Stimulated activated memory B cell treated with anti-CD40 and anti-IgM and Interleukin-4, amounts not matched to agents 10 μg/mL and 1 μg/mL and 100 μg/mL, for 72 hours (primary cell): ENCODE data around the gene TRIM44.

Experiments
- ATAC-seq: fragments of 150-1000 bp; cut with Tn5 transposase; 2 replicates; pipeline ENCODE4 v1.10.0; 2021
- H3K27ac Mint-ChIP-seq: one replicate; pipeline ENCODE4 v1.8.0; 2022; ENCODE audit warnings: mild to moderate bottlenecking, mixed read lengths
- H3K27me3 Mint-ChIP-seq: one replicate; pipeline ENCODE4 v1.8.0; 2022; ENCODE audit warnings: mixed read lengths
- H3K36me3 Mint-ChIP-seq: one replicate; pipeline ENCODE4 v1.8.0; 2022; ENCODE audit warnings: mixed read lengths
- H3K4me1 Mint-ChIP-seq: one replicate; pipeline ENCODE4 v1.8.0; 2022; ENCODE audit warnings: mixed read lengths
- H3K4me3 Mint-ChIP-seq: one replicate; pipeline ENCODE4 v1.8.0; 2022; ENCODE audit warnings: mild to moderate bottlenecking, moderate library complexity, mixed read lengths
- H3K9me3 Mint-ChIP-seq: one replicate; pipeline ENCODE4 v1.8.0; 2022; ENCODE audit warnings: mixed read lengths

Gene TRIM44

GRCh38 chr11:35624316-35624715 lies 38.3 kb upstream of the TRIM44 start:
- Mint-ChIP-seq H3K9me3 (no peaks in the 10 kb centered on the region), H3K27me3 (peaks cover 52% of the 10 kb centered on the region), H3K4me3 (no peak overlapping the region), H3K4me1 (peaks cover 10% of the 10 kb centered on the region), H3K36me3 (no peaks in the 10 kb centered on the region), H3K27ac (no peak overlapping the region)
- no peak for ATAC-seq

- H3K36me3 Mint-ChIP-seq, result no peaks in the 10 kb centered on the region
These were observed 37.8 kb upstream of the TRIM44 start for GRCh38 chr11:35624781-35625180.

GRCh38 chr11:35626501-35626900 lies 36.1 kb upstream of the TRIM44 start:
- Mint-ChIP-seq H3K4me1 (no peaks in the 10 kb centered on the region), H3K9me3 (no peaks in the 10 kb centered on the region), H3K27me3 (peaks cover 44% of the 10 kb centered on the region), H3K27ac (no peak overlapping the region), H3K36me3 (no peaks in the 10 kb centered on the region), H3K4me3 (no peak overlapping the region)
- ATAC-seq, result no peak

More at GRCh38 chr11:35624781-35625180, 37.8 kb upstream of the TRIM44 start:
- no peak for ATAC-seq
- no peaks in the 10 kb centered on the region for H3K9me3 Mint-ChIP-seq
- H3K27me3 Mint-ChIP-seq, result peaks cover 48% of the 10 kb centered on the region
- H3K27ac Mint-ChIP-seq, result no peak overlapping the region
- H3K4me3 Mint-ChIP-seq, result no peak overlapping the region
- peaks cover 6% of the 10 kb centered on the region for H3K4me1 Mint-ChIP-seq

- Mint-ChIP-seq H3K27me3 (peaks cover 45% of the 10 kb centered on the region), H3K4me1 (no peaks in the 10 kb centered on the region), H3K4me3 (no peak overlapping the region), H3K36me3 (no peaks in the 10 kb centered on the region), H3K27ac (no peak overlapping the region), H3K9me3 (no peaks in the 10 kb centered on the region)
- no peak for ATAC-seq
These were observed 33.1 kb upstream of the TRIM44 start for GRCh38 chr11:35629511-35629910.

GRCh38 chr11:35629914-35630313 lies 32.7 kb upstream of the TRIM44 start:
- H3K36me3 Mint-ChIP-seq, result no peaks in the 10 kb centered on the region
- H3K27me3 Mint-ChIP-seq, result peaks cover 45% of the 10 kb centered on the region
- H3K4me1 Mint-ChIP-seq, result no peaks in the 10 kb centered on the region
- H3K27ac Mint-ChIP-seq, result no peak overlapping the region
- no peak for ATAC-seq
- H3K9me3 Mint-ChIP-seq, result no peaks in the 10 kb centered on the region
- H3K4me3 Mint-ChIP-seq, result no peak overlapping the region

- Mint-ChIP-seq H3K27me3 (peaks cover 43% of the 10 kb centered on the region), H3K4me1 (no peaks in the 10 kb centered on the region), H3K9me3 (no peaks in the 10 kb centered on the region), H3K4me3 (no peak overlapping the region), H3K27ac (no peak overlapping the region), H3K36me3 (no peaks in the 10 kb centered on the region)
- ATAC-seq, result no peak
These were observed 30.7 kb upstream of the TRIM44 start for GRCh38 chr11:35631891-35632290.

- Mint-ChIP-seq H3K36me3 (no peaks in the 10 kb centered on the region), H3K9me3 (no peaks in the 10 kb centered on the region), H3K4me1 (no peaks in the 10 kb centered on the region), H3K27me3 (peaks cover 39% of the 10 kb centered on the region), H3K27ac (no peak overlapping the region), H3K4me3 (no peak overlapping the region)
- no peak for ATAC-seq
These were observed 30.3 kb upstream of the TRIM44 start for GRCh38 chr11:35632301-35632700.

GRCh38 chr11:35633827-35634423 lies 28.6 kb upstream of the TRIM44 start:
- H3K9me3 Mint-ChIP-seq, result no peaks in the 10 kb centered on the region
- no peak for ATAC-seq
- H3K36me3 Mint-ChIP-seq, result no peaks in the 10 kb centered on the region
- H3K4me1 Mint-ChIP-seq, result no peaks in the 10 kb centered on the region
- peaks cover 29% of the 10 kb centered on the region for H3K27me3 Mint-ChIP-seq
- H3K4me3 Mint-ChIP-seq, result no peak overlapping the region
- H3K27ac Mint-ChIP-seq, result no peak overlapping the region

GRCh38 chr11:35635933-35636332 lies 26.6 kb upstream of the TRIM44 start:
- H3K4me3 Mint-ChIP-seq, result no peak overlapping the region
- H3K36me3 Mint-ChIP-seq, result no peaks in the 10 kb centered on the region
- H3K4me1 Mint-ChIP-seq, result no peaks in the 10 kb centered on the region
- H3K9me3 Mint-ChIP-seq, result no peaks in the 10 kb centered on the region
- H3K27me3 Mint-ChIP-seq, result peaks cover 20% of the 10 kb centered on the region
- no peak overlapping the region for H3K27ac Mint-ChIP-seq
- no peak for ATAC-seq

- no peak for ATAC-seq
- Mint-ChIP-seq H3K9me3 (no peaks in the 10 kb centered on the region), H3K36me3 (no peaks in the 10 kb centered on the region), H3K27me3 (peaks cover 20% of the 10 kb centered on the region), H3K27ac (no peak overlapping the region), H3K4me3 (no peak overlapping the region), H3K4me1 (no peaks in the 10 kb centered on the region)
These were observed 22.9 kb upstream of the TRIM44 start for GRCh38 chr11:35639591-35640179.

- H3K4me3 Mint-ChIP-seq, result no peak overlapping the region
- H3K36me3 Mint-ChIP-seq, result no peaks in the 10 kb centered on the region
- no peaks in the 10 kb centered on the region for H3K4me1 Mint-ChIP-seq
- H3K27me3 Mint-ChIP-seq, result peaks cover 17% of the 10 kb centered on the region
- ATAC-seq, result no peak
- no peaks in the 10 kb centered on the region for H3K9me3 Mint-ChIP-seq
- no peak overlapping the region for H3K27ac Mint-ChIP-seq
These were observed 21.2 kb upstream of the TRIM44 start for GRCh38 chr11:35641171-35641897.

- H3K4me3 Mint-ChIP-seq, result no peak overlapping the region
- peaks cover 20% of the 10 kb centered on the region for H3K27me3 Mint-ChIP-seq
- no peak for ATAC-seq
- no peaks in the 10 kb centered on the region for H3K4me1 Mint-ChIP-seq
- no peaks in the 10 kb centered on the region for H3K9me3 Mint-ChIP-seq
- no peak overlapping the region for H3K27ac Mint-ChIP-seq
- H3K36me3 Mint-ChIP-seq, result no peaks in the 10 kb centered on the region
These were observed 20.6 kb upstream of the TRIM44 start for GRCh38 chr11:35641964-35642363.

GRCh38 chr11:35647421-35648093 lies 15.0 kb upstream of the TRIM44 start:
- Mint-ChIP-seq H3K27ac (no peak overlapping the region), H3K36me3 (no peaks in the 10 kb centered on the region), H3K4me3 (no peak overlapping the region), H3K9me3 (no peaks in the 10 kb centered on the region), H3K27me3 (peaks cover 37% of the 10 kb centered on the region), H3K4me1 (no peaks in the 10 kb centered on the region)
- no peak for ATAC-seq

GRCh38 chr11:35650006-35650405 lies 12.6 kb upstream of the TRIM44 start:
- peaks cover 55% of the 10 kb centered on the region for H3K27me3 Mint-ChIP-seq
- no peaks in the 10 kb centered on the region for H3K9me3 Mint-ChIP-seq
- no peak overlapping the region for H3K27ac Mint-ChIP-seq
- no peak overlapping the region for H3K4me3 Mint-ChIP-seq
- no peaks in the 10 kb centered on the region for H3K4me1 Mint-ChIP-seq
- ATAC-seq, result no peak
- no peaks in the 10 kb centered on the region for H3K36me3 Mint-ChIP-seq

- ATAC-seq, result no peak
- no peak overlapping the region for H3K27ac Mint-ChIP-seq
- no peaks in the 10 kb centered on the region for H3K9me3 Mint-ChIP-seq
- H3K4me3 Mint-ChIP-seq, result no peak overlapping the region
- H3K36me3 Mint-ChIP-seq, result no peaks in the 10 kb centered on the region
- H3K27me3 Mint-ChIP-seq, result peaks cover 58% of the 10 kb centered on the region
- H3K4me1 Mint-ChIP-seq, result no peaks in the 10 kb centered on the region
These were observed 12.1 kb upstream of the TRIM44 start for GRCh38 chr11:35650467-35650866.
